MV-4-11 (cell line): ENCODE data around the gene L1TD1.
"Not testable (repeated sequence)": the region's sequence is repeated elsewhere in the genome, so short reads cannot be mapped to it uniquely, and the experiment has no call there.

Experiments
- DNase-seq: peaks from one replicate; lab custom pipeline; 2025; lab: John Stamatoyannopoulos, UW

L1TD1 gene

GRCh38 chr1:62194651-62195544 lies at the start of gene L1TD1:
L1TD1 (plus strand) TSS chr1:62194849; CDS start chr1:62206629, 11,780 bp downstream.
- DNase-seq: no peak

- DNase-seq: no peak
Measured at GRCh38 chr1:62159940-62160348, 34.7 kb upstream of the L1TD1 start.

GRCh38 chr1:62161711-62162110 lies 32.9 kb upstream of the L1TD1 start:
- DNase-seq: no peak

- DNase-seq: not testable (repeated sequence)
Measured at GRCh38 chr1:62170380-62170779, 24.3 kb upstream of the L1TD1 start.

- peak; percentile 10 for DNase-seq
Measured at GRCh38 chr1:62175568-62176179, 19.0 kb upstream of the L1TD1 start.

- DNase-seq: no peak
Measured at GRCh38 chr1:62176597-62177312, 17.9 kb upstream of the L1TD1 start.

GRCh38 chr1:62177621-62178020 lies 17.0 kb upstream of the L1TD1 start:
- DNase-seq: no peak

GRCh38 chr1:62178372-62178771 lies 16.3 kb upstream of the L1TD1 start:
- no peak for DNase-seq

GRCh38 chr1:62180054-62180453 lies 14.6 kb upstream of the L1TD1 start:
- DNase-seq: not testable (repeated sequence)

GRCh38 chr1:62180639-62181038 lies 14.0 kb upstream of the L1TD1 start:
- no peak for DNase-seq

- DNase-seq: no peak
Measured at GRCh38 chr1:62181532-62181931, 13.1 kb upstream of the L1TD1 start.

GRCh38 chr1:62182157-62182556 lies 12.5 kb upstream of the L1TD1 start:
- DNase-seq: not testable (repeated sequence)

GRCh38 chr1:62183164-62184020 lies 11.3 kb upstream of the L1TD1 start:
- not testable (repeated sequence) for DNase-seq

GRCh38 chr1:62184336-62184735 lies 10.3 kb upstream of the L1TD1 start:
- DNase-seq: no peak

- not testable (repeated sequence) for DNase-seq
Measured at GRCh38 chr1:62185233-62185632, 9.4 kb upstream of the L1TD1 start.

- no peak for DNase-seq
Measured at GRCh38 chr1:62185677-62186076, 9.0 kb upstream of the L1TD1 start.

- no peak for DNase-seq
Measured at GRCh38 chr1:62187548-62187947, 7.1 kb upstream of the L1TD1 start.

GRCh38 chr1:62188111-62188510 lies 6.5 kb upstream of the L1TD1 start:
- DNase-seq: no peak

GRCh38 chr1:62196086-62196690 lies 1.5 kb downstream of the L1TD1 start:
- DNase-seq: no peak

GRCh38 chr1:62198069-62198780 lies 3.6 kb downstream of the L1TD1 start:
- DNase-seq: no peak

GRCh38 chr1:62198781-62199125 lies 4.1 kb downstream of the L1TD1 start:
- no peak for DNase-seq
